ENCODE measurements around the gene EP300.
"Not testable (repeated sequence)": the region's sequence is repeated elsewhere in the genome, so short reads cannot be mapped to it uniquely, and the experiment has no call there.

The EP300 gene

DNA sequence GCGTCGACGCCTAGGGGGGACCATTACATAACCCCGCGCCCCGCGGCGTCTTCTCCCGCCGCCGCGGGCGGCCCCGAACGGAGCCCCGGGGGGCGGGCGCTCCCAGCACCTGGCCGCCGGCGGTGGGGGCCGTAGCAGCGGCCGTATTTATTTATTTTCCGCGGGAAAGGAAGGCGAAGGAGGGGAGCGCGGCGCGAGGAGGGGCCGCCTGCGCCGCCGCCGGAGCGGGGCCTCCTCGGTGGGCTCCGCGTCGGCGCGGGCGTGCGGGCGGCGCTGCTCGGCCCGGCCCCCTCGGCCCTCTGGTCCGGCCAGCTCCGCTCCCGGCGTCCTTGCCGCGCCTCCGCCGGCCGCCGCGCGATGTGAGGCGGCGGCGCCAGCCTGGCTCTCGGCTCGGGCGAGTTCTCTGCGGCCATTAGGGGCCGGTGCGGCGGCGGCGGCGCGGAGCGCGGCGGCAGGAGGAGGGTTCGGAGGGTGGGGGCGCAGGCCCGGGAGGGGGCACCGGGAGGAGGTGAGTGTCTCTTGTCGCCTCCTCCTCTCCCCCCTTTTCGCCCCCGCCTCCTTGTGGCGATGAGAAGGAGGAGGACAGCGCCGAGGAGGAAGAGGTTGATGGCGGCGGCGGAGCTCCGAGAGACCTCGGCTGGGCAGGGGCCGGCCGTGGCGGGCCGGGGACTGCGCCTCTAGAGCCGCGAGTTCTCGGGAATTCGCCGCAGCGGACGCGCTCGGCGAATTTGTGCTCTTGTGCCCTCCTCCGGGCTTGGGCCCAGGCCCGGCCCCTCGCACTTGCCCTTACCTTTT, at the start of gene EP300:
Gene EP300, plus strand, starts transcription at position 570 of the 795 bp plus-strand sequence. CDS start 413 bp downstream, outside the sequence.
- peak; percentile 68 for DNase-seq

DNA sequence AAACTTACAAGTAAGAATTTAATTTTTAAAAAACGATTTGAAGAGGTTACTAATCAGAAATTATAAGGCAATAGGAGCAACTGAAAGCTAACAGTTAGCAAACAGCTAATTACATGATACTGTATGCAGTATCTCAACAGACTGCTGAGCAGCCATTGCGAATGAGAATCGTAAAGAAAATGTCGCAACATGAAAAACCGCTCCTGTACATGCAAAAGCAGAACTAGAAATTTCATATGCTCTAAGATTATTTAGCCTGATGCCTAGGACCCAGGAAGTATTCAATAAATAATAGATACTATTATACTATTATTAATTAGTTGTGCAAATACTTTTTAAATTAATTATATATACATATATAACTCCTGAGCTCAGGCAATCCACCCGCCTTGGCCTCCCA, 48.7 kb upstream of the EP300 start:
- no peak for DNase-seq

DNA sequence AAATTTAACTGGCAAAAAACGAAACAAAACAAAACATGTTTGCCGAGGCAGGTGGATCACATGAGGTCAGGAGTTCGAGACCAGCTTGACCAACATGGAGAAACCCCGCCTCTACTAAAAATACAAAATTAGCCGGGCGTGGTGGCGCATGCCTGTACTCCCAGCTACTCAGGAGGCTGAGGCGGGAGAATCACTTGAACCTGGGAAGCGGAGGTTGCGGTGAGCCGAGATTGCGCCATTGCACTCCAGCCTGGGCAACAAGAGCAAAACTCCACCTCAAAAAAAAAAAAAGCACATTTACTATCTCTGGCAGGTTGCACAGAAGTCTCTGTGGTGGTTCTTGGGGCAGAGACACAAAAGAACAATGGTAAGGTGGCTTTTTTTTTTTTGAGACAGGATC, 46.8 kb upstream of the EP300 start:
- not testable (repeated sequence) for DNase-seq

DNA sequence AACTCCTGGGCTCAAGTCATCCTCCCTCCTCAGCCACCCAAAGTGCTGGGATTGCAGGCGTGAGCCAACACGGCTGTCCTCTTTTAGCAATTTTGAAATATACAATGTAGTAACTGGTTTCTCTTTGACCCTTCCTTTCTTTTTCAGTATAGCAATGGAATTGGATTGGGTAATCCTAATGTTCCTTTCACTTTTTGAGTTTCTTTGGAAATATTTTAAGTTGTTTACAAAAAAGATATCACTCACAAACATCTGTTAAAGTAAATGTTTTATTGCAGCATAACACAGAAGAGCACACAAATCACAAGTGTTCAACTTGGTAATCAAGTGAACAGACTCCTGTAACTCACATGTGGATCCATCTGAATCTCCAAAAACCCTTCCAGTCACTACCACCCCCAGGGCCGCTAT, 44.6 kb upstream of the EP300 start:
- DNase-seq, result no peak

DNA sequence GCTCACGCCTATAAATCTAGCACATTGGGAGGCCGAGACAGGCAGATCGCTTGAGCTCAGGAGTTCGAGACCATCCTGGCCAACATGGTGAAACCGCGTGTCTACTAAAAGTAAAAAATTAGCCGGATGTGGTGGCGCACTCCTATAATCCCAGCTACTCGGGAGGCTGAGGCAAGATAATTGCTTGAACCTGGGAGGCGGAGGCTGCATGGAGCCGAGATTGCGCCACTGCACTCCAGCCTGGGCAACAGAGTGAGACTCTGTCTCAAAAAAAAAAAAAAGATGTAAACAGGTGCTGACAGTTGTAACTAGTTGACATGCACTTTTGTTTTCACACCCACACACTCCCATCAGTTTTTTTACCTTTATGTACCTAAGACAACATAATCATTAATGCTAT, 44.0 kb upstream of the EP300 start:
- not testable (repeated sequence) for DNase-seq

DNA sequence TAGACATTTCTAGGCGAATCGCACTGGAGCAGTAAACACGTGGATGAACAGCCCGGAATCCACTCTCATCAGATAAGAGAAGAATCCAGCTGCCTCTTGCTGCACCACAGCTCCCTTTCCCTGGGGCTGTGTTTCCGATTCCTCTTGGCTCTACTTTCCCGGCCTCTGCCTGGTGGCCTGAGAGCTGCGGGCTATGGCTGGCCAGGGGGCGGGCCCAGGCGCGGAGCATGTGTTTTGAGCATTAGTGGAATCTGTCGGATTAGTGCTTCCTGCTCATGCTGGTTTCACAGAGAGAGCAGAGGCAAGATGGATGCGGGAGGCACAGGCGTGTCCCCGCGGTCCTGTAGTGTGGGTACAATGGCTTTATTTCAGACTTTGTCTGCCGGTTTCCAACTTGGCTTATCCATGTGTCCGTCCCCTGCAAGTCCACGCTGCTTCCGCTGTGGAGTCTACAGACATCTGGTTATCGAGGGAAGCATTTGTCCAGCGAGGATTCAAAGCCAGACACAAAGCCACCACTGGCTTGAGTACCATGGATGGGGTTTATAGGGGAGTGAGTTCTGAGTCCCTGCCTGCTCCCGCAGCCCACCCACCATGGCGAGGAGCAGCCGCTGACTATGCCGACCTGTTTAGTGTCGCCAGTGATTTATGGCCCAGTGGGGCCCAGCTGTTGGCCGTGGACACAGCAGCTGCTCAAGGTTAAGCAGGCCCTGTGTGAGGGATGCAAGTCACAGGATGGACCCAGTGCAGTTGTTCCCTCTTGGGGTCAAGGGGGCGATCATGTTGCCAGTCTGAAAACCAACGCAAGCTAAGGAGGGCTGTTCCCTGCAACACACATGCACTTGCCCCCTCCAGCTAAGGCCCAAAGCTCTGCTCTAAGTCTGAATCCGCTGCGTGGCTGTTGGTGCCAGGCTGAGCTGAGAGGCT, 43.3 kb upstream of the EP300 start:
- peak; percentile 86 for DNase-seq

DNA sequence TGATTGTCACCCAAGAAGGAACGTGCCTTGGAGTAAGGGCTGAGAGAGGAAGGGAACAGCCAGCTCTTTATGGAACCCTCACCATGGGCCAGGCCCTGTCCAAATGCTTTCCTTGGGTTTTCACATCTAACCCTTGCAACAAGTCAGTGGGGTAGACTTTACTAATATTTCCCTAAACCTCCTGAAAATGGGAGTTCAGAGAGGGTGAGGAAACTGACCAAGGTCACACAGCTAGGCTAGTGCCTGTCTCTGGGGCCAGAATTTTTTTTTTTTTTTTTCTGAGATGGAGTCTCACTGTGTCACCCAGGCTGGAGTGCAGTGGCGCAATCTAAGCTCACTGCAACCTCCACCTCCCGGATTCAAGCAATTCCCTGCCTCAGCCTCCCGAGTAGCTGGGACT, 42.6 kb upstream of the EP300 start:
- not testable (repeated sequence) for DNase-seq

DNA sequence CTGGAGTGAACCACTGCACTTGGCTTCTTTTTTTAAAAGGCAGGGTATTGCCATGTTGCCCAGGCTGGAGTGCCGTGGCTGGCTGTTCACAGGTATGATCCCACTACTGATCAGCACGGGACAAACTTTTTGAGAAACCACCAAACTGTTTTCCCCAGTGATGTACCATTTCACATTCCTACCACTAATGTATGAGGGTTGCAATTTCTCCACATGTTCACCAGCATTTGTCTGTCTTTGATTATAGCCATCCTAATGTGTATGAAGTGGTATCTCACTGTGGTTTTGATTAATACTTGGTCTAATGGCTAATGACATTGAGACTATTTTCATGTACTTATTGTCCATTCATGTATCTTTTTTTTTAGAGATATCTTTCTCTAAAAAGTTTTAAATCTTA, 41.5 kb upstream of the EP300 start:
- DNase-seq, result no peak

DNA sequence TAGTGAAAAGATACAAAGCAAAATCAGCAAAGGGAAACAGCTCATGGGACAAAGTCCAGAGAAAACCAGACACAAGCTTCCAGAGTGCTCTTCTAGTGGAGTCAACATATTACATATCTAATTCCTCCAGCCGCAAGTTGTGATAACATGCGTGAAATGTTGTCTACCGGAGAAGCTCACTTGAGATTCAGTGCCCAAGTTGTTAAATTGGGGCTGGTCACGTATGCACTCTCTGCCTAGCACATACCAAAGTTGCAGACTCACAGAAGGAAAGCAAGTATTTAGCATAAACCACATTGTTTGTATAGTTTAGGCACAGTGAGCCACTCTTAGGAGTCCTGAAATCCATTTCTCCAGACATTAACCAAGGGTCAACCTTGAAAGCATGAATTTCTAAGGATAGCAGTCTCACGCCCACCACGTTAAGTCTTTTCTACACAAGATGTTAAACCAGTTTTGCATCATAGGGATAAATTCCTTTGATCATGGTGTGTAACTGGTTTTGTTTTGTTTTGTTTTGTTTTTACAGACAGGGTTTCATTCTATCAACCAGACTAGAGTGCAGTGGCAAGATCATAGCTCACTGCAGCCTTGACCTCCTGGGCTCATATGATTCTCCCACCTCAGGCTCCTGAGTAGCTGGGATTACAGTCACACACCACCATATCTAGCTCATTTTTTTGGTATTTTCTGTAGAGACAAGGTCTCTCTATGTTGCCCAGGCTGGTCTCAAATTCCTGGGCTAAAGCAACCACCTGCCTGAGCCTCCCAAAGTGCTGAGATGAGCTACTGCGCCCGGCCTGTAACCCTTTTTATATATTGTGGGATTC, 39.5 kb upstream of the EP300 start:
- peak; percentile 11 for DNase-seq

DNA sequence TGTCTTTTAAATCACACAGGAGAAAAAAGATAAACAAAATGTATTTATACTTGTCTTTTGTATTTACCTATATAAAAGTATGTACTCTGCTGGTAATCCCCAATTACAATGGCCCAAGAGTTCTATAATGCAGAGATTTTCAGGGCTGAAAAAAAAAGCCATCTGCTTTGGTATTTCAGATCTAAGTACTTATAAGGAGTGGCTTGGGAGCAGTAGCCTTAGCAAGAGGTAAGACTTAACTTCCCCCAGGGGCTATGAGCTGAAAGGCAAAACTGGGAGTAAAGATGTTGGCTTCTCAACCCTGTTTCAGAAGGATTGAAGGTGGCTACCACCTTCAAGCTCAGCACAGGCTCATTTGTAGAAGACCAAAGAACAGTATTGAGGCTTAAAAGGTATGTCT, 35.3 kb upstream of the EP300 start:
- no peak for DNase-seq

DNA sequence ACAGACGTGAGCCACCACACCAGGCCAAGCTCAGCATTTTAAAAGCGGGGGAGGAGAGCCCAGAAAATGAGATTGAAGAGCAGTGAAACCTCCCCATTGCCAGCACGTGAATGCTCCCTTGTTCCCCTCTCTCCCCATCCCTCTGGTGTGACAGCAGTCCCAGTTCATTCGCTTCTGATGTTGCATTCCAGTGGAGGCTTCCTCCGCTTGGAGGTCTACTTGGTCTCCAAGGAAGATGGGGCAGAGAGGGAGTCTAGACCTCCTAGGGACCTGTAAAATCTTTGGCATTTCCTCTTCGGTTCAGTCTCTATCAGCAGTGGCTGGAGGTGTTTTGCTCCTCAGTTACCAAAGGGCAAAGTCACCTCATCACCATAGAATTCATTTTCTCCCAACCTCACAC, 30.2 kb upstream of the EP300 start:
- DNase-seq, result no peak

DNA sequence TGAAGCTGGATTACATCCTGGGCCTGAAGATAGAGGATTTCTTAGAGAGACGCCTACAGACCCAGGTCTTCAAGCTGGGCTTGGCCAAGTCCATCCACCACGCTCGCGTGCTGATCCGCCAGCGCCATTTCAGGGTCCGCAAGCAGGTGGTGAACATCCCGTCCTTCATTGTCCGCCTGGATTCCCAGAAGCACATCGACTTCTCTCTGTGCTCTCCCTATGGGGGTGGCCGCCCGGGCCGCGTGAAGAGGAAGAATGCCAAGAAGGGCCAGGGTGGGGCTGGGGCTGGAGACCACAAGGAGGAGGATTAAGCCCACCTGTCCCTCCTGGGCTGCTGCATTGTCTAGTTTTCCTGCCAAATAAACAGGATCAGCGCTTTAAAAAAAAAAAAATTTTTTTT, 28.1 kb upstream of the EP300 start:
- not testable (repeated sequence) for DNase-seq

DNA sequence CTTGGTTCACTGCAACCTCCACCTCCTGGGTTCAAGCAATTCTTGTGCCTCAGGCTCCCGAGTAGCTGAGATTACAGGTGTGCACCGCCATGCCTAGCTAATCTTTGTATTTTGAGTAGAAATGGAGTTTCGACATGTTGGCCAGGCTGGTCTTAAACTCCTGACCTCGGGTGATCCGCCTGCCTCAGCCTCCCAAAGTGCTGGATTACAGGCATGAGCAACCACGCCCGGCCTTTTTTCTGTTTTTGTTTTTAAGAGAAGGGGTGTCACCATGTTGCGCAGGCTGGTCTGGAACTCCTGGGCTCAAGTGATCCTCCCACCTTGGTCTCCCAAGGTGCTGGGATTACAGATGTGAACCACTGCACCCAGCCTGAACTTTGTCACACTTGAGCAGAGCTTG, 26.1 kb upstream of the EP300 start:
- not testable (repeated sequence) for DNase-seq

DNA sequence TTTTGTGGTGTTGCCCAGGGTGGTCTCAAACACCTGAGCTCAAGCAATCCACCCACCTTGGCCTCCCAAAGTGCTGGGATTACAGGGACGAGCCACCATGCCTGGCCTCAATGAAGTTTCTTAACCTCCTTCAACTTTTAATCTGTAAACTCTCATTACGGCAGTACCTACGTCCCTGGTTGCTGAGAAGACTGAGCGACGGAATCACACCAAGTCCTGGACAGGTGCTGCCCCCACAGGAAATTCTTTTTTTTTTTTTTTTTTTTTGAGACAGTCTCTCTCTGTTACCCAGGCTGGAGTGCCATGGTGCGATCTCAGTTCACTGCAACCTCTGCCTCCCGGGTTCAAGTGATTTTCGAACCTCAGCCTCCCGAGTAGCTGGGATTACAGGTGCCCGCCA, 24.4 kb upstream of the EP300 start:
- not testable (repeated sequence) for DNase-seq

DNA sequence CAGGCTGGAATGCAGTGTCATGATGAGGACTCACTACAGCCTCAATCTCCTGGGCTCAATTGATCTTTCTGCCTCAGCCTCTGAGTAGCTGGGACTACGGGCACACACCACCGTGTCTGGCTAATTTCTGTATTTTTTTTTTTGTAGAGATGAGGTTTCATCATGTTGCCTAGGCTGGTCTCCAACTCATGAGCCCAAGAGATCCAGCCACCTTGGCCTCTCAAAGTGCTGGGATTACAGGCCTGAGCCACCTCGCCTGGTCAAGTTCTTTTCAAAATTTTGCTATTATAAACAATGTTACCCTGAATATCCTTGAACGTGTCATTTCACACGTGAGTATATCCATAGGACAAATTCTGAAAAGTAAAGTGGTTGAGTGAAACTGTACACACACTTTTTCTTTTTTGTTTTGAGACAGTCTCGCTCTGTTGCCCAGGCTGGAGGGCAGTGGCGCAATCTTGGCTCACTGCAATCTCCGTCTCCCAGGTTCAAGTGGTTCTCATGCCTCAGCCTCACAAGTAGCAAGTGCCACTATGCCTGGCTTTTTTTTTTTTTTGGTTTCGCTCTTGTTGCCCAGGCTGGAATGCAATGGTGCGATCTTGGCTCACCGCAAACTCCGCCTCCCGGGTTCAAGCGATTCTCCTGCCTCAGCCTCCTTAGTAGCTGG, 21.6 kb upstream of the EP300 start:
- DNase-seq, result no peak

DNA sequence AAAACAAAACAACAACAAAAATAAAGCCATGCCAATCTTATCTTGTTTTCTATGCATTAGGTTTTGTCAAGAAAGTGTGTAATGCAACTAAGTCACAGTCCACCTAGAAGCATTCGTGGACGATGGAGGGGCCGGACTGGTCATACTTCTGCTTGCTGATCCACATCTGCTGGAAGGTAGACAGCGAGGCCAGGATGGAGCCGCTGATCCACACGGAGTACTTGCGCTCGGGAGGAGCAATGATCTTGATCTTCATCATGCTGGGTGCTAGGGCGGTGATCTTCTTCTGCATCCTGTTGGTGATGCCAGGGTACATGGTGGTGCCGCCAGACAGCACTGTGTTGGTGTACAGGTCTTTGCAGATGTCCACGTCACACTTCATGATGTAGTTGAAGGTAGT, 18.3 kb upstream of the EP300 start:
- DNase-seq, result no peak

DNA sequence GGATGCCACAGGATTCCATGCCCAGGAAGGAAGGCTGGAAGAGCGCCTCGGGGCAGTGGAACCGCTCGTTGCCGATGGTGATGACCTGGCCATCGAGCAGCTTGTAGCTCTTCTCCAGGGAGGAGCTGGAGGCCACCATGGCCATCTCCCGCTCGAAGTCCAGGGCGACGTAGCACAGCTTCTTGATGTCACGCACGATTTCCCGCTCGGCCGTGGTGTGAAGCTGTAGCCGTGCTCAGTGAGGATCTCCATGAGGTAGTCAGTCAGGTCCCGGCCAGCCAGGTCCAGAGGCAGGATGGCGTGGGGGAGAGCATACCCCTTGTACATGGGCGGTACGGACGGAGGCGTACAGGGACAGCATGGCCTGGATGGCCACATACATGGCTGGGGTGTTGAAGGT, 17.9 kb upstream of the EP300 start:
- DNase-seq, result no peak

DNA sequence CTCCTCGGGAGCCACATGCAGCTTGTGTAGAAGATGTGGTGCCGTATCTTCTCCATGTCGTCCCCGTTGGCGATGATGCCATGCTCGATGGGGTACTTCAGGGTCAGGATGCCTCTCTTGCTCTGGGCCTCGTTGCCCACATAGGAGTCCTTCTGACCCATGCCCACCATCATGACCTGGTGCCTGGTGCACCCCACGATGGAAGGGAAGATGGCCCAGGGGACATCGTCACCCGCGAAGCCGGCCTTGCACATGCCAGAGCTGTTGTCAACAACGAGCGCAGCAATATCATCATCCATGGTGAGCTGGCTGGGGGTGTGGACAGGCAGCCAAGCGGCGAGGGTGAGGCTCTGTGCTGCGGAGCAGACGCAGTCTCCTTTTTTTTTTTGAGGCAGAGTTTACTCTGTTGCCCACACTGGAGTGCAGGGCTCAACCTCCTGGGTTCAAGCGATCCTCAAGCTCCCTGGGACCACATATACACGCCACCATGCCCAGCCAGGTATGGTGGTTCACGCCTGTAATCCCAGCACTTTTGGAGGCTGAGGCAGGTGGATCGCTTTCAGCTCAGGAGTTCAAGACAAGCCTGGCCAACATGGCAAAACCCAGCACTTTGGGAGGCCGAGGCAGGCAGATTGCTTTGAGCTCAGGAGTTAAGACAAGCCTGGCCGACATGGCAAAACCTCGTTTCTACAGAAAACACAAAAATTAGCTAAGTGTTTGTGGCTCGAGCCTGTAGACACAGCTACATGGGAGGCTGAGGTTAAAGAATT, 17.3 kb upstream of the EP300 start:
- DNase-seq, result no peak

DNA sequence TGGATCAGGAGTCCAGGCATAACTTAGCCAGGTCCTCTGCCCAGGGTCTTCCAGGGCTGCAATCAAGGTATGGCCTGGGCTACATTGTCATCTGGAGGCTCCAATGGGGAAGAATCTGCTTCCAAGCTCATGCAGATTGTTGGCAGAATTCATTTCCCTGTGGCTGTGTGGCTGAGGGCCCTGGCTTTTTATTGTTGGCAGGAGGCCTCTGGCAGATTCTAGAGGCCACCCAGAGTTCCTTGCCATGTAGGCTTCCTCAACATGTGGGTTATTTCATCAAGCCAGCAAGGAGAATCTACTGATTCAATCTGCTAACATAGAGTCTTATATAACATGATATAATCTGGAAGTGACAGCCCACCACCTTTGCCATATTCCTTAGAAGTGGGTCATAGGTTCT, 16.4 kb upstream of the EP300 start:
- no peak for DNase-seq

DNA sequence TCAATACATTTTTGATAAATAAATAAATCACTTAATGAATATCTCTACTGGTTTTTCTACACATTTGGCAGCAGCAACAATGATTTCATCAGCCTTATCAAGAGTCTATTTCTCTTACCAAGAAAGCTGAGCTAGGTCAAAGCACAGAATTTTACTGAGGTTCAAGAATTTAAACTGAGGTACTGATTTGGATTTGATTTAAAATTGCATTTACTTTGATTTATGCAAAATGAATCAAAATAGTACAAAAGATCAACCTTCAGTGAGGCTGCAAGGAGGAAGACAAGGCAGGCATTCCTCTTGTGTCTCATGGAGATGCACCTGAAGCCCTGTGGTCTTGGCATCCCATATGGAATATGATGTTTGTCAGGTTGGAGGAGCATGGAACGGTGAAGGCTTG, 15.5 kb upstream of the EP300 start:
- DNase-seq, result no peak

DNA sequence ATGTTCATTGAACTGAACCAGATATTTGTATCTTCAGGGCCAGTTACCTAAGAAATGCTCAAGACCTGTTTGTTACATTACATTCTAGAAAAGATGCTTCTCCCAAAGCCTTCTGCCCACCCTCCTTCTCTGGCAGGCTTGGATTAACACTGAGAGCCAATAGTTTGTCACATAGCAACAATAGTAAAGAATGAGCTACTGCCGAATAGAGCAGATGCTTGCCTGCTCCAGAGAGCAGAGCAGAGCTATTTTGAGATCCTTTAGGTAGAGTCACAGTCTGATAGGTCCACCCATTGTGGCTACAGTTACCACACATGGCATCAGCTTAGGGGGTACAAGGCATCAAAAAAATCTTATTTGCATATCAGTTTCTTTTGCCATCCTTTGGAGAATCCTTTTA, 13.5 kb upstream of the EP300 start:
- DNase-seq, result no peak

DNA sequence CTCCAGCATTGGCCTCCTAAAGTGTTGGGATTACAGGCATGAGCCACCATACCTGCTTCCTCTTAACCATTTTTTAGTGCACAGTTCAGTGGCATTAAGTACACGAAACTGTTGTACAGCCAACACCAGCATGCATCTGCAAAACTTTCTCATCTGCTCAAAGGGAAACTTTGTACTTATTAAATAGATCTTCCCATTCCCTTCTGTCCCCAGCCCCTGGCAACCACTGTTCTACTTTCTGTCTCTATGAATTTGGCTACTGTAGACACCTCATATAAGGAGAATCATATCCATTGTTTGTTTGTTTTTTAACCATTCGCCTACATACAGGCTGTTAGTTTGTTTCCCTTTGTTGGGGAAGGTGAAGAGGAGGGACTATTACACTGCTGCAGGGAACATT, 6.5 kb upstream of the EP300 start:
- DNase-seq, result no peak
